Transverse colon (tissue), 4 donors: ENCODE results near the gene TPO. TPM values are rescaled to one million over a fixed set of nuclear protein-coding genes. Genes with fewer than 3 reads are reported as not detected.

Experiments
- DNase-seq: peaks from one replicate; pipeline ENCODE4 v3.0.0-alpha.2; 2019
- H3K27ac ChIP-seq, 4 donors: fragments of 200-600 bp; sonication (generic); 2 replicates each; pipeline ENCODE4 v1.5.1; 2016 to 2018; ENCODE audit warnings: inconsistent platforms in 4 of 4
- H3K27me3 ChIP-seq: fragments of 200-600 bp; sonication (generic); 2 replicates; pipeline ENCODE4 v1.5.1; 2017; ENCODE audit warnings: inconsistent platforms
- H3K36me3 ChIP-seq, 4 donors: fragments of 200-600 bp; sonication (generic); 2 replicates each; pipeline ENCODE4 v1.5.1; 2017 to 2019; ENCODE audit warnings: inconsistent platforms in 4 of 4
- H3K4me1 ChIP-seq, 4 donors: fragments of 200-600 bp; sonication (generic); 2 replicates each; pipeline ENCODE4 v1.5.1; 2017 to 2020; ENCODE audit warnings: inconsistent platforms in 4 of 4
- H3K4me3 ChIP-seq, 4 donors: fragments of 200-600 bp; sonication (generic); 1 replicate in 1 of 4; 2 replicates in 3 of 4; pipeline versions ENCODE4 v1.5.1 to v1.6.1; 2017 to 2019; ENCODE audit warnings: inconsistent platforms in 4 of 4
- H3K9me3 ChIP-seq, 2 donors: fragments of 200-600 bp; sonication (generic); 2 replicates each; pipeline ENCODE4 v1.5.1; 2017 to 2019; ENCODE audit warnings: inconsistent platforms in 2 of 2
- EP300 ChIP-seq: sonication (generic); formaldehyde crosslinking; IDR thresholded peaks from one replicate; pipeline ENCODE4 v1.6.1; 2017; ENCODE audit warnings: antibody characterized with exemption, low read depth
- POLR2A ChIP-seq: fragments of 450-650 bp; IDR thresholded peaks from one replicate; pipeline ENCODE4 v1.6.1; 2016; ENCODE audit warnings: antibody characterized with exemption, mild to moderate bottlenecking, moderate library complexity
- POLR2AphosphoS5 ChIP-seq, 3 donors: sonication (generic); formaldehyde crosslinking; IDR thresholded peaks; one replicate each; pipeline ENCODE4 v1.6.1; 2016; ENCODE audit warnings: antibody characterized with exemption in 3 of 3
- WGBS, 2 donors: methylation state at CpG; one replicate each; pipeline ENCODE4 v1.1.5; 2018; ENCODE audit warnings: low coverage in 1 of 2; 5-methylcytosine and 5-hydroxymethylcytosine counted together
- in situ Hi-C, 4 donors: fragments of 200-750 bp; cut with MboI; loops; one replicate each; pipeline versions ENCODE4 v1.15.0 to v1.15.1; 2017; ENCODE audit warnings: low sequenced_read_pairs in 3 of 4, low pct_ligation_motif_present in 1 of 4, low pct_unique_long_range_greater_than_20kb in 1 of 4
- intact Hi-C: fragments of 100-400 bp; cut with DNase I; formaldehyde crosslinking; loops from one replicate; pipeline ENCODE4 v1.15.1; 2023; ENCODE audit warnings: low total_unique reads
- total RNA-seq, 4 donors: library from RNA; depleted of rRNA; stranded (reverse); fragments of >200 nt; gene quantifications; one replicate each; pipeline ENCODE4 v1.1.0, GENCODE V29; 2016
- TF ChIP-seq, protein P1 (sequence below), 5 experiments: fragments of 200-600 bp in 3 of 5; fragments of 450-650 bp in 2 of 5; sonication (generic) in 3 of 5; IDR thresholded peaks; 1 replicate in 2 of 5; 2 replicates in 3 of 5; pipeline ENCODE4 v1.5.1; 2016 to 2017; ENCODE audit warnings: antibody characterized with exemption in 5 of 5, inconsistent platforms in 3 of 5, mild to moderate bottlenecking in 2 of 5, moderate library complexity in 1 of 5

TPO gene
- total RNA-seq, 4 donors from 2014 or later: 1.4 to 5.8 (median 3.8) TPM

DNA sequence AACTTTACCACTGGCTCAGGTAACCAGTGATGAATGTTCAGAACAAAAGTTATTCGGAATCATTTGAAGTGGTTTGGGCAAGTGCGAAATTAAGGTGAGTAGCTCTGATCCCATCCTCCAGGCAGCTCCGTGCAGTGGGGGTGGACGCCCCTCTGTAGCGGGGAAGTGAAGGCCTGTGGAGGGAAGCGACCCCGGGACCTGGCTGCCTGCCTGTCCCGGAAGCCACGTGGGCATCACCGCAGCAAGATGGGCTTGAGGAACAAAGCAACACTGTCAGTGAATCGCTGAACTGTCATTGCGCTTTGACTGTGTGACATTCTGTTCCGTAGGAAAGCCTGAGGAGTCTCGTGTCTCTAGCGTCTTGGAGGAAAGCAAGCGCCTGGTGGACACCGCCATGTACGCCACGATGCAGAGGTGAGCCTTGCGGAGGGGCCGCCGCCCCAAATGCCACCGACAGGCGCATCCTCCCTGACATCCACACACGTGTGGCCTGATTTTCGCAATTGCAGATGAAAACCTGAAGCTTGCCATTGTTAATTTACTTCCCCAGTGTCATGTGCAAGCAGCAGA, 9.5 kb downstream of the TPO start:
- H3K36me3 ChIP-seq: no peaks in the 10 kb centered on the region
- in situ Hi-C loops (no loop called here), intact Hi-C loops (no loop called here)
- H3K4me1 ChIP-seq: no peaks in the 10 kb centered on the region
- H3K9me3 ChIP-seq: no peaks in the 10 kb centered on the region
- 91 to 93% methylated on average over 5 to 25 of the region's 26 CpGs for WGBS, 2 donors
- no peak overlapping the region for H3K4me3 ChIP-seq
- no peak for DNase-seq
- H3K27me3 ChIP-seq: no peaks in the 10 kb centered on the region
- no peak overlapping the region for H3K27ac ChIP-seq
- TF ChIP-seq POLR2A: no peak
- TF ChIP-seq, protein P1, sequence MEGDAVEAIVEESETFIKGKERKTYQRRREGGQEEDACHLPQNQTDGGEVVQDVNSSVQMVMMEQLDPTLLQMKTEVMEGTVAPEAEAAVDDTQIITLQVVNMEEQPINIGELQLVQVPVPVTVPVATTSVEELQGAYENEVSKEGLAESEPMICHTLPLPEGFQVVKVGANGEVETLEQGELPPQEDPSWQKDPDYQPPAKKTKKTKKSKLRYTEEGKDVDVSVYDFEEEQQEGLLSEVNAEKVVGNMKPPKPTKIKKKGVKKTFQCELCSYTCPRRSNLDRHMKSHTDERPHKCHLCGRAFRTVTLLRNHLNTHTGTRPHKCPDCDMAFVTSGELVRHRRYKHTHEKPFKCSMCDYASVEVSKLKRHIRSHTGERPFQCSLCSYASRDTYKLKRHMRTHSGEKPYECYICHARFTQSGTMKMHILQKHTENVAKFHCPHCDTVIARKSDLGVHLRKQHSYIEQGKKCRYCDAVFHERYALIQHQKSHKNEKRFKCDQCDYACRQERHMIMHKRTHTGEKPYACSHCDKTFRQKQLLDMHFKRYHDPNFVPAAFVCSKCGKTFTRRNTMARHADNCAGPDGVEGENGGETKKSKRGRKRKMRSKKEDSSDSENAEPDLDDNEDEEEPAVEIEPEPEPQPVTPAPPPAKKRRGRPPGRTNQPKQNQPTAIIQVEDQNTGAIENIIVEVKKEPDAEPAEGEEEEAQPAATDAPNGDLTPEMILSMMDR (IDR thresholded peaks at IDR 0.05): no peak
- TF ChIP-seq POLR2AphosphoS5 (IDR thresholded peaks at IDR 0.05): no peak
- no peak for TF ChIP-seq EP300

DNA sequence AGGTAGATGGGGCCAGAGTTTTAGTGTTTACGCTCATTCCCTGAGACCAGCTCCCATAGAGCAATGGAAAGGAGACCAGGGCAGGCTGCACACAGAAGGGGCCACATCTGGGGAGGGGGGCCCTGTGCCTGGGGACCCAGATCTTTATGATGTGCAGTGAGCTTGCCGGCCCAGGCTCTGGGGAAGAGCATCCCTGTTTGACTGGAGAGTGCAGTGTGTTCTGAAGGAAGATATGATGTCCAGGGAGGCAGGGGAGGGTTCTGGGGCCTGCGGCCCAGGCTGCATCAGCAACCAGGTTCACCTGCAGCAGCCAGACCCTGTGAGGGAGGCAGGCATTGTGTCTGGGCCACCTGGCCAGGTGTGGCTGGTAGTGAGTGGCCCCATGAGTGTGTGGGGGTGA, 13.8 kb downstream of the TPO start:
- H3K4me1 ChIP-seq: no peaks in the 10 kb centered on the region
- no peaks in the 10 kb centered on the region for H3K27me3 ChIP-seq
- no peak overlapping the region for H3K27ac ChIP-seq
- intact Hi-C loops (no loop called here), in situ Hi-C loops (no loop called here)
- TF ChIP-seq POLR2A (no peak), POLR2AphosphoS5 (IDR thresholded peaks at IDR 0.05) (no peak)
- TF ChIP-seq, protein P1 (IDR thresholded peaks at IDR 0.05): no peak
- no peak for DNase-seq
- 80 to 100% methylated on average over 1 to 3 of the region's 3 CpGs for WGBS, 2 donors
- H3K9me3 ChIP-seq: no peaks in the 10 kb centered on the region
- H3K4me3 ChIP-seq: no peak overlapping the region
- H3K36me3 ChIP-seq: no peaks in the 10 kb centered on the region

- intact Hi-C loops (no loop called here), in situ Hi-C loops (no loop called here)
- TF ChIP-seq POLR2AphosphoS5 (IDR thresholded peaks at IDR 0.05): no peak
- TF ChIP-seq, protein P1 (IDR thresholded peaks at IDR 0.05): no peak
- TF ChIP-seq EP300: no peak
- WGBS, 2 donors: 83 to 84% methylated on average over 1 to 2 of the region's 2 CpGs
- H3K4me3 ChIP-seq: no peak overlapping the region
- H3K27ac ChIP-seq: no peak overlapping the region
- DNase-seq: no peak
- no peaks in the 10 kb centered on the region for H3K27me3 ChIP-seq
- H3K4me1 ChIP-seq: no peaks in the 10 kb centered on the region
- H3K9me3 ChIP-seq: no peaks in the 10 kb centered on the region
- no peaks in the 10 kb centered on the region for H3K36me3 ChIP-seq
These were observed 16.6 kb downstream of the TPO start for GRCh38 chr2:1429895-1430294.

GRCh38 chr2:1430491-1430890, 17.2 kb downstream of the TPO start:
- H3K9me3 ChIP-seq: no peaks in the 10 kb centered on the region
- WGBS, 2 donors: 62% methylated on average over 2 of the region's 2 CpGs; no CpG with 5 or more reads in 1 of the 2 donors
- H3K27me3 ChIP-seq: no peaks in the 10 kb centered on the region
- in situ Hi-C loops (no loop called here), intact Hi-C loops (no loop called here)
- H3K4me1 ChIP-seq: no peaks in the 10 kb centered on the region
- H3K36me3 ChIP-seq: no peaks in the 10 kb centered on the region
- H3K4me3 ChIP-seq: no peak overlapping the region
- H3K27ac ChIP-seq: no peak overlapping the region
- no peak for DNase-seq
- TF ChIP-seq, protein P1 (IDR thresholded peaks at IDR 0.05): no peak
- no peak for TF ChIP-seq POLR2AphosphoS5 (IDR thresholded peaks at IDR 0.05)
- no peak for TF ChIP-seq POLR2A
- TF ChIP-seq EP300: no peak
